Endothelial cell of umbilical vein (primary cell): ENCODE data around the gene SMIM14. TPM values are rescaled to one million over a fixed set of nuclear protein-coding genes. Genes with fewer than 3 reads are reported as not detected.

Source experiments
- BruUV-seq: library from RNA; stranded (reverse); fragments of 400-500 nt; replicated peaks from 2 replicates; lab custom pipeline; 2021; lab: Mats Ljungman, UMichigan
- CTCF ChIA-PET: fragments of 300-600, 350-600 bp; sonication (Branson Sonifier 250); formaldehyde crosslinking; loops from one replicate; lab custom pipeline; 2021; ENCODE audit warnings: antibody characterized with exemption, inconsistent platforms; lab: Charles Lee
- POLR2A ChIA-PET: fragments of 300-600, 350-600 bp; sonication (Branson Sonifier 250); formaldehyde crosslinking; loops from one replicate; lab custom pipeline; 2021; ENCODE audit warnings: antibody characterized with exemption, inconsistent platforms; lab: Charles Lee
- DNase-seq: peaks from one replicate; pipeline ENCODE4 v3.0.0-alpha.2; 2011; ENCODE audit warnings: low read depth, low spot score
- FAIRE-seq: peaks from 2 replicates; lab custom pipeline; 2011; peaks lifted over from hg19 to GRCh38; lab: Jason Lieb, UNC
- H2AFZ ChIP-seq: 2 replicates; pipeline ENCODE4 v1.6.0; 2012; ENCODE audit warnings: low read depth, low read length, control low read depth, inconsistent platforms
- H3K27ac ChIP-seq: 2 replicates; pipeline ENCODE4 v1.5.1; 2011; ENCODE audit warnings: low read depth, mild to moderate bottlenecking, control low read depth, low read length, moderate library complexity; ENCODE audit not compliant: insufficient read depth
- H3K27me3 ChIP-seq, 2 experiments: 2 replicates each; pipeline versions ENCODE4 v1.6.0 to v1.6.1; 2011; ENCODE audit warnings: low read length in 2 of 2, mixed read lengths in 1 of 2; ENCODE audit not compliant: control insufficient read depth in 2 of 2, insufficient read depth in 2 of 2
- H3K36me3 ChIP-seq, 2 experiments: 2 replicates in 1 of 2; 3 replicates in 1 of 2; pipeline ENCODE4 v1.5.1; 2011; ENCODE audit warnings: low read length in 2 of 2, mild to moderate bottlenecking in 1 of 2, moderate library complexity in 1 of 2; ENCODE audit not compliant: control insufficient read depth in 2 of 2, insufficient read depth in 2 of 2; ENCODE audit errors: extremely low read depth in 1 of 2
- H3K4me1 ChIP-seq: 3 replicates; pipeline ENCODE4 v1.5.1; 2011; ENCODE audit warnings: mild to moderate bottlenecking, low read length; ENCODE audit not compliant: control insufficient read depth, insufficient read depth; ENCODE audit errors: extremely low read depth
- H3K4me2 ChIP-seq: 2 replicates; pipeline ENCODE4 v1.6.1; 2011; ENCODE audit warnings: low read length, control low read depth, mixed read lengths; ENCODE audit not compliant: insufficient read depth
- H3K4me3 ChIP-seq, 3 experiments: fragments of 200-600 bp in 1 of 3; sonication (generic), shearing (Covaris generic) in 1 of 3; replicated peaks in 1 of 3; 2 replicates each; pipeline ENCODE4 v1.5.1; 2011 to 2016; ENCODE audit warnings: control low read depth in 3 of 3, low read length in 3 of 3, mild to moderate bottlenecking in 2 of 3, inconsistent platforms in 1 of 3, low read depth in 1 of 3, moderate library complexity in 1 of 3; ENCODE audit not compliant: insufficient read depth in 1 of 3
- H3K79me2 ChIP-seq: 2 replicates; pipeline ENCODE4 v1.6.0; 2012; ENCODE audit warnings: low read length, inconsistent platforms; ENCODE audit not compliant: control insufficient read depth, insufficient read depth
- H3K9ac ChIP-seq: replicated peaks from 2 replicates; pipeline ENCODE3; 2011; ENCODE audit warnings: low read length, control low read depth; ENCODE audit not compliant: insufficient read depth; ENCODE audit errors: extremely low read depth
- H3K9me1 ChIP-seq: replicated peaks from 3 replicates; pipeline ENCODE4 v1.6.0; 2011; ENCODE audit warnings: mild to moderate bottlenecking, low read length; ENCODE audit not compliant: control insufficient read depth, insufficient read depth; ENCODE audit errors: extremely low read depth
- H3K9me3 ChIP-seq: replicated peaks from 2 replicates; pipeline ENCODE4 v1.5.1; 2012; ENCODE audit warnings: low read length, inconsistent platforms; ENCODE audit not compliant: control insufficient read depth, insufficient read depth
- H4K20me1 ChIP-seq: replicated peaks from 2 replicates; pipeline ENCODE3; 2011; ENCODE audit warnings: mild to moderate bottlenecking, low read length; ENCODE audit not compliant: control insufficient read depth, insufficient read depth; ENCODE audit errors: extremely low read depth
- EZH2 ChIP-seq: IDR thresholded peaks from 2 replicates; pipeline ENCODE4 v1.6.1; 2012; ENCODE audit warnings: borderline replicate concordance, low read depth, mild to moderate bottlenecking, moderate library complexity, low read length, inconsistent platforms; ENCODE audit not compliant: severe bottlenecking
- FOS ChIP-seq: IDR thresholded peaks from 2 replicates; pipeline ENCODE4 v1.6.1; 2011; ENCODE audit warnings: mild to moderate bottlenecking, low read length, moderate library complexity, borderline replicate concordance; ENCODE audit not compliant: insufficient read depth
- GATA2 ChIP-seq: IDR thresholded peaks from 2 replicates; pipeline ENCODE4 v1.7.0; 2011; ENCODE audit warnings: low read depth, mild to moderate bottlenecking, moderate library complexity, mixed read lengths, low read length; ENCODE audit not compliant: insufficient read length, insufficient read depth
- JUN ChIP-seq: IDR thresholded peaks from 2 replicates; pipeline ENCODE4 v1.6.1; 2011; ENCODE audit warnings: borderline replicate concordance, low read depth; ENCODE audit not compliant: insufficient read length, insufficient read depth
- MYC ChIP-seq: IDR thresholded peaks from one replicate; pipeline ENCODE4 v1.6.1; 2011; ENCODE audit warnings: mild to moderate bottlenecking, low read depth, low read length
- POLR2A ChIP-seq: IDR thresholded peaks from 2 replicates; pipeline ENCODE4 v1.6.1; 2012; ENCODE audit warnings: low read depth, mild to moderate bottlenecking, control low read depth, low read length
- POLR2AphosphoS5 ChIP-seq: IDR thresholded peaks from 2 replicates; pipeline ENCODE4 v1.6.1; 2012; ENCODE audit warnings: low read depth, mild to moderate bottlenecking, control low read depth, low read length, moderate library complexity; ENCODE audit not compliant: insufficient read depth
- dilution Hi-C: fragments of 300-500 bp; cut with MboI; formaldehyde crosslinking; loops from one replicate; pipeline ENCODE4 v1.15.0; 2019; ENCODE audit warnings: low sequenced_read_pairs; ENCODE audit not compliant: extremely low pct_ligation_motif_present
- intact Hi-C: fragments of 100-400 bp; cut with micrococcal nuclease; formaldehyde crosslinking; loops from one replicate; pipeline ENCODE4 v1.10.0; 2022
- polyA plus RNA-seq, 4 experiments: library from polyadenylated mRNA; depleted of rRNA in 3 of 4; stranded (reverse) in 3 of 4; unstranded in 1 of 4; fragments of >200 nt; gene quantifications; 2 replicates each; pipeline versions ENCODE4 v1.2.1 to v1.2.3, GENCODE V29; 2011 to 2012; ENCODE audit warnings: missing spikeins in 1 of 4
- total RNA-seq: library from RNA; stranded (reverse); gene quantifications from 2 replicates; pipeline ENCODE4 v1.2.3, GENCODE V29; 2021
- TF ChIP-seq, protein P1 (sequence below), 2 donors: IDR thresholded peaks; 1 replicate in 1 of 2; 2 replicates in 1 of 2; pipeline ENCODE4 v1.5.1; 2011; ENCODE audit warnings: low read length in 2 of 2, mild to moderate bottlenecking in 2 of 2, moderate library complexity in 2 of 2, control low read depth in 1 of 2, inconsistent platforms in 1 of 2, low read depth in 1 of 2; ENCODE audit not compliant: insufficient read depth in 1 of 2; ENCODE audit errors: extremely low read depth in 1 of 2
- TF ChIP-seq, protein P2 (sequence below): IDR thresholded peaks from 2 replicates; pipeline ENCODE4 v1.6.1; 2011; ENCODE audit not compliant: insufficient read depth, insufficient read length

Gene SMIM14
- total and polyA plus RNA-seq, 2 donors (not counting 3 experiments of a cell fraction or from before 2014, with no cell fraction given) = 12.3 to 15.4 TPM

DNA sequence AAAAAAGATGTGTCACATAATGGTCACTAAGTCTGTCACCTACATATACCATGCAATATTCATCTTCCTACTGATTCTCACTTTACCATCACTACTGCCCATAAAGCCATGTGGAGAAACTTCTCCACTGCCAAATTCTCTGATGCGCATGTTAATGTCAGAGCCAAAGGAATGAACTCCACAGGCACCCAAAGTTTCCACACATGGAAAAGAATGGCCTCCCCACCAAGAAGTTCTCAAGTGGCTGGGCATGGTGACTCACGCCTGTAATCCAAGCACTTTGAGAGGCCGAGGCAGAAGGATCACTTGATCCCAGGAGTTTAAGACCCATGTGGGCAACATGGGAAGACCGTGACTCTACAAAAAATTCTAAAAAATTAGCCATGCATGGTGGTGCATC lies 67.6 kb downstream of the SMIM14 start:
- no peaks in the 10 kb centered on the region for H3K79me2 ChIP-seq
- no TSS peak for BruUV-seq
- H3K9me3 ChIP-seq = no peaks in the 10 kb centered on the region
- no peak for FAIRE-seq
- H3K4me3 ChIP-seq = no peak overlapping the region
- ChIA-PET POLR2A (no interaction called here), CTCF (interaction anchor here (0.6 kb wide), 1 partner anchor 60 kb away, joined by 3 read pairs; no protein-coding TSS in a partner anchor)
- DNase-seq = no peak
- H4K20me1 ChIP-seq = no peaks in the 10 kb centered on the region
- peaks cover 0 to 3% of the 10 kb centered on the region in 2 experiments for H3K36me3 ChIP-seq
- no peak for TF ChIP-seq POLR2AphosphoS5
- no peak for TF ChIP-seq EZH2
- TF ChIP-seq, protein P1, sequence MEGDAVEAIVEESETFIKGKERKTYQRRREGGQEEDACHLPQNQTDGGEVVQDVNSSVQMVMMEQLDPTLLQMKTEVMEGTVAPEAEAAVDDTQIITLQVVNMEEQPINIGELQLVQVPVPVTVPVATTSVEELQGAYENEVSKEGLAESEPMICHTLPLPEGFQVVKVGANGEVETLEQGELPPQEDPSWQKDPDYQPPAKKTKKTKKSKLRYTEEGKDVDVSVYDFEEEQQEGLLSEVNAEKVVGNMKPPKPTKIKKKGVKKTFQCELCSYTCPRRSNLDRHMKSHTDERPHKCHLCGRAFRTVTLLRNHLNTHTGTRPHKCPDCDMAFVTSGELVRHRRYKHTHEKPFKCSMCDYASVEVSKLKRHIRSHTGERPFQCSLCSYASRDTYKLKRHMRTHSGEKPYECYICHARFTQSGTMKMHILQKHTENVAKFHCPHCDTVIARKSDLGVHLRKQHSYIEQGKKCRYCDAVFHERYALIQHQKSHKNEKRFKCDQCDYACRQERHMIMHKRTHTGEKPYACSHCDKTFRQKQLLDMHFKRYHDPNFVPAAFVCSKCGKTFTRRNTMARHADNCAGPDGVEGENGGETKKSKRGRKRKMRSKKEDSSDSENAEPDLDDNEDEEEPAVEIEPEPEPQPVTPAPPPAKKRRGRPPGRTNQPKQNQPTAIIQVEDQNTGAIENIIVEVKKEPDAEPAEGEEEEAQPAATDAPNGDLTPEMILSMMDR (IDR thresholded peaks at IDR 0.05; ENCODE audit: extremely low read depth in 1 of 2, insufficient read depth in 1 of 2, low read depth in 1 of 2, low read length in 2 of 2) = no peak
- TF ChIP-seq FOS = no peak
- intact Hi-C loops = no loop called here
- H3K9me1 ChIP-seq = no peaks in the 10 kb centered on the region
- dilution Hi-C loops = no loop called here
- no peak overlapping the region for H3K9ac ChIP-seq
- no peak overlapping the region for H3K27ac ChIP-seq
- no peak overlapping the region for H3K4me2 ChIP-seq
- no peak overlapping the region for H2AFZ ChIP-seq
- no peaks in the 10 kb centered on the region for H3K4me1 ChIP-seq
- no peaks in the 10 kb centered on the region for H3K27me3 ChIP-seq

DNA sequence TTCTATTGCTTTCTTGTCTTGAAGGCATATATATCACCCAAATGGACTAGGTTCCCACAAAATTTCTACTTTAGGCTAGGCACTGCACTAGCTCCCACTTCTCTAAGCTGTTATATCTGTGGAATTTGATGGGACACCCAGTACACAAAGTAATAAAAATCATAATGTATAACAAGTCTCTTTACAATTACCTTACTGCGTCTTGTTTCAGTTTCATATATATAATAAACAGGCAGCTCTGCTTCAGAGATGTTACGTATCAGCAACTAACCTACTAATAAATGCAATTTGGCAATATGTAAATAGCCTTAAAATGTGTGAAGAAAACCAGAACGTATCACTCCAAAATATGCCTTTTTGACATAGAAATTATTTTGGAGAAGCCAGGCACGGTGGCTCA lies 69.5 kb downstream of the SMIM14 start:
- TF ChIP-seq MYC (no peak), JUN (no peak), POLR2A (no peak), POLR2AphosphoS5 (no peak), EZH2 (no peak), GATA2 (no peak), FOS (no peak)
- TF ChIP-seq, protein P1 (IDR thresholded peaks at IDR 0.05; ENCODE audit: extremely low read depth in 1 of 2, insufficient read depth in 1 of 2, low read depth in 1 of 2, low read length in 2 of 2) = no peak
- TF ChIP-seq, protein P2, sequence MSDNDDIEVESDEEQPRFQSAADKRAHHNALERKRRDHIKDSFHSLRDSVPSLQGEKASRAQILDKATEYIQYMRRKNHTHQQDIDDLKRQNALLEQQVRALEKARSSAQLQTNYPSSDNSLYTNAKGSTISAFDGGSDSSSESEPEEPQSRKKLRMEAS = no peak
- H3K9me1 ChIP-seq = no peaks in the 10 kb centered on the region
- intact Hi-C loops = no loop called here
- DNase-seq (no peak), FAIRE-seq (no peak)
- H2AFZ ChIP-seq = no peak overlapping the region
- H3K27ac ChIP-seq = no peak overlapping the region
- H3K36me3 ChIP-seq = peaks cover 0 to 3% of the 10 kb centered on the region in 2 experiments
- dilution Hi-C loops = no loop called here
- H3K79me2 ChIP-seq = no peaks in the 10 kb centered on the region
- no TSS peak for BruUV-seq
- H3K4me2 ChIP-seq = no peak overlapping the region
- H4K20me1 ChIP-seq = no peaks in the 10 kb centered on the region
- no peaks in the 10 kb centered on the region for H3K27me3 ChIP-seq
- no peaks in the 10 kb centered on the region for H3K9me3 ChIP-seq
- no peak overlapping the region for H3K9ac ChIP-seq
- CTCF ChIA-PET = interaction anchor here (2.0 kb wide), 1 partner anchor 10 kb away, joined by 6 read pairs; no protein-coding TSS in a partner anchor
- no peaks in the 10 kb centered on the region for H3K4me1 ChIP-seq
- H3K4me3 ChIP-seq = no peak overlapping the region
- POLR2A ChIA-PET = no interaction called here
